GM21390 (cell line): ENCODE results near the gene P2RX1.
"Not testable (repeated sequence)": the region's sequence is repeated elsewhere in the genome, so short reads cannot be mapped to it uniquely, and the experiment has no call there.

Source experiments
- ATAC-seq: cut with Tn5 transposase; IDR thresholded peaks from one replicate; pipeline ENCODE4 v1.9.1; 2021; ENCODE audit not compliant: unreplicated experiment

The P2RX1 gene

GRCh38 chr17:3861761-3862681 is 54.2 kb downstream of the P2RX1 start:
- ATAC-seq: no peak

- no peak for ATAC-seq
Measured at GRCh38 chr17:3860939-3861700, 55.1 kb downstream of the P2RX1 start.

- no peak for ATAC-seq
Measured at GRCh38 chr17:3859940-3860339, 56.3 kb downstream of the P2RX1 start.

- no peak for ATAC-seq
Measured at GRCh38 chr17:3857261-3858105, 58.8 kb downstream of the P2RX1 start.

GRCh38 chr17:3854204-3854603 is 62.1 kb downstream of the P2RX1 start:
- ATAC-seq: not testable (repeated sequence)

GRCh38 chr17:3852561-3852960 is 63.7 kb downstream of the P2RX1 start:
- ATAC-seq: no peak

- no peak for ATAC-seq
Measured at GRCh38 chr17:3851461-3852100, 64.7 kb downstream of the P2RX1 start.

GRCh38 chr17:3848229-3848835 is 67.9 kb downstream of the P2RX1 start:
- no peak for ATAC-seq

- ATAC-seq: no peak
Measured at GRCh38 chr17:3847165-3847670, 69.0 kb downstream of the P2RX1 start.
